Vagina (tissue), 2 donors: Measurements from ENCODE around the gene GPR137.

Source experiments
- POLR2AphosphoS5 ChIP-seq, 2 donors: sonication (generic); formaldehyde crosslinking; IDR thresholded peaks; one replicate each; pipeline ENCODE4 v1.9.0; 2017; ENCODE audit warnings: antibody characterized with exemption in 2 of 2, mild to moderate bottlenecking in 2 of 2, low read depth in 1 of 2; ENCODE audit not compliant: insufficient read depth in 1 of 2
- TF ChIP-seq, protein P1 (sequence below), 3 experiments: fragments of 450-650 bp in 2 of 3; fragments of 200-600 bp in 1 of 3; sonication (generic) in 1 of 3; IDR thresholded peaks; one replicate each; pipeline ENCODE4 v1.5.1; 2017 to 2019; ENCODE audit warnings: antibody characterized with exemption in 3 of 3, mild to moderate bottlenecking in 2 of 3, moderate library complexity in 2 of 3

DNA sequence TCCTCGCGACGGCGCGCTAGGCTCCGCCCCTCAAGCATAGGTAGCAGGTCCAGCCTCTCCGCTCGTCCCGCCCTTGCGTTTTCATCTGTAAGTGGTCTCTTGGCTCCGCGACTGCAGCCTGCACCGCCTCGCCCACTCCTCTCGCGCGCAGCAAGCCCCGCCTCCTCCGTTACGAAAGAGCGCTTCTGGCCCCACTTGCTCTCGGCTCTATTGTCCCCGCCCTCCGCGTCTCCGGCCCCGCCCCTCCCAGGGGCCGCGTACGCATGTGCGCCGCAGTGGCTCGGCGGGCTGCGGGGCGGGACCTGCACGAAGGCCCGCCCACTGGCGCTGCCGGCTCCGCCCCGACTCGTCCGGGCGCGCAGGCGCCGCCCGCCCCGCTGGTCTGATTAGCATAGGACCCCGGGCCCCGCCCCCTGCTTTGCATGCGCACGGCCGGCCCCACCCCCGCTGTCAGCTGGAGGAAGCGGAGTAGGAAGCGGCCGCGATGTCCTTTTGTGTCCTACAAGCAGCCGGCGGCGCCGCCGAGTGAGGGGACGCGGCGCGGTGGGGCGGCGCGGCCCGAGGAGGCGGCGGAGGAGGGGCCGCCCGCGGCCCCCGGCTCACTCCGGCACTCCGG lies 19.5 kb downstream of the GPR137 start, which contains the start of gene ESRRA:
- TF ChIP-seq POLR2AphosphoS5 (IDR thresholded peaks at IDR 0.05; ENCODE audit: insufficient read depth in 1 of 2, low read depth in 1 of 2): peak in 1 of 2 donors; percentile 72
- TF ChIP-seq, protein P1, sequence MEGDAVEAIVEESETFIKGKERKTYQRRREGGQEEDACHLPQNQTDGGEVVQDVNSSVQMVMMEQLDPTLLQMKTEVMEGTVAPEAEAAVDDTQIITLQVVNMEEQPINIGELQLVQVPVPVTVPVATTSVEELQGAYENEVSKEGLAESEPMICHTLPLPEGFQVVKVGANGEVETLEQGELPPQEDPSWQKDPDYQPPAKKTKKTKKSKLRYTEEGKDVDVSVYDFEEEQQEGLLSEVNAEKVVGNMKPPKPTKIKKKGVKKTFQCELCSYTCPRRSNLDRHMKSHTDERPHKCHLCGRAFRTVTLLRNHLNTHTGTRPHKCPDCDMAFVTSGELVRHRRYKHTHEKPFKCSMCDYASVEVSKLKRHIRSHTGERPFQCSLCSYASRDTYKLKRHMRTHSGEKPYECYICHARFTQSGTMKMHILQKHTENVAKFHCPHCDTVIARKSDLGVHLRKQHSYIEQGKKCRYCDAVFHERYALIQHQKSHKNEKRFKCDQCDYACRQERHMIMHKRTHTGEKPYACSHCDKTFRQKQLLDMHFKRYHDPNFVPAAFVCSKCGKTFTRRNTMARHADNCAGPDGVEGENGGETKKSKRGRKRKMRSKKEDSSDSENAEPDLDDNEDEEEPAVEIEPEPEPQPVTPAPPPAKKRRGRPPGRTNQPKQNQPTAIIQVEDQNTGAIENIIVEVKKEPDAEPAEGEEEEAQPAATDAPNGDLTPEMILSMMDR (IDR thresholded peaks at IDR 0.05): no peak
